WERI-Rb-1 (cell line): Measurements from ENCODE around the gene CPNE7.
A peak's percentile ranks its signal among the peaks of the same experiment; 100 is the strongest.
"Not testable (repeated sequence)": the region's sequence is repeated elsewhere in the genome, so short reads cannot be mapped to it uniquely, and the experiment has no call there.

ENCODE experiments used
- DNase-seq: peaks from one replicate; pipeline ENCODE4 v3.0.0-alpha.2; 2020
- H3K27ac ChIP-seq: fragments of 250-450 bp; sonication (Bioruptor Pico); 2 replicates; pipeline ENCODE4 v1.5.1; 2020; ENCODE audit warnings: mild to moderate bottlenecking, moderate library complexity
- H3K27me3 ChIP-seq: fragments of 250-450 bp; sonication (Bioruptor Pico); 2 replicates; pipeline ENCODE4 v1.5.1; 2021; ENCODE audit warnings: mild to moderate bottlenecking, low read depth, moderate library complexity; ENCODE audit not compliant: insufficient read depth, severe bottlenecking
- H3K36me3 ChIP-seq: fragments of 250-450 bp; sonication (Bioruptor Pico); 2 replicates; pipeline ENCODE4 v1.5.1; 2020; ENCODE audit warnings: mild to moderate bottlenecking, moderate library complexity
- H3K4me3 ChIP-seq: 2 replicates; pipeline ENCODE4 v1.5.1; 2011; ENCODE audit warnings: low read depth, mild to moderate bottlenecking, control low read depth, low read length
- H3K9me3 ChIP-seq: fragments of 250-450 bp; sonication (Bioruptor Pico); 2 replicates; pipeline ENCODE4 v1.5.1; 2021; ENCODE audit warnings: mild to moderate bottlenecking, moderate library complexity; ENCODE audit not compliant: severe bottlenecking
- TF ChIP-seq, protein P1 (sequence below): IDR thresholded peaks from 2 replicates; pipeline ENCODE4 v1.5.1; 2011; ENCODE audit warnings: low read depth, mild to moderate bottlenecking, control low read depth, inconsistent platforms, low read length

CPNE7 gene

GRCh38 chr16:89565506-89566372, 9.8 kb upstream of the CPNE7 start:
- Histone ChIP-seq H3K27me3 (no peaks in the 10 kb centered on the region), H3K9me3 (no peaks in the 10 kb centered on the region), H3K27ac (peak overlapping the region; percentile 64), H3K36me3 (peaks cover 37% of the 10 kb centered on the region), H3K4me3 (peak overlapping the region; percentile 40)
- peak; percentile 65 for DNase-seq
- TF ChIP-seq, protein P1, sequence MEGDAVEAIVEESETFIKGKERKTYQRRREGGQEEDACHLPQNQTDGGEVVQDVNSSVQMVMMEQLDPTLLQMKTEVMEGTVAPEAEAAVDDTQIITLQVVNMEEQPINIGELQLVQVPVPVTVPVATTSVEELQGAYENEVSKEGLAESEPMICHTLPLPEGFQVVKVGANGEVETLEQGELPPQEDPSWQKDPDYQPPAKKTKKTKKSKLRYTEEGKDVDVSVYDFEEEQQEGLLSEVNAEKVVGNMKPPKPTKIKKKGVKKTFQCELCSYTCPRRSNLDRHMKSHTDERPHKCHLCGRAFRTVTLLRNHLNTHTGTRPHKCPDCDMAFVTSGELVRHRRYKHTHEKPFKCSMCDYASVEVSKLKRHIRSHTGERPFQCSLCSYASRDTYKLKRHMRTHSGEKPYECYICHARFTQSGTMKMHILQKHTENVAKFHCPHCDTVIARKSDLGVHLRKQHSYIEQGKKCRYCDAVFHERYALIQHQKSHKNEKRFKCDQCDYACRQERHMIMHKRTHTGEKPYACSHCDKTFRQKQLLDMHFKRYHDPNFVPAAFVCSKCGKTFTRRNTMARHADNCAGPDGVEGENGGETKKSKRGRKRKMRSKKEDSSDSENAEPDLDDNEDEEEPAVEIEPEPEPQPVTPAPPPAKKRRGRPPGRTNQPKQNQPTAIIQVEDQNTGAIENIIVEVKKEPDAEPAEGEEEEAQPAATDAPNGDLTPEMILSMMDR: peak; percentile 72

- DNase-seq: no peak
- Histone ChIP-seq H3K9me3 (no peaks in the 10 kb centered on the region), H3K36me3 (peaks cover 17% of the 10 kb centered on the region), H3K27me3 (no peaks in the 10 kb centered on the region), H3K27ac (no peak overlapping the region), H3K4me3 (no peak overlapping the region)
- TF ChIP-seq, protein P1: no peak
These were observed 7.6 kb upstream of the CPNE7 start for GRCh38 chr16:89567656-89568594.

DNA sequence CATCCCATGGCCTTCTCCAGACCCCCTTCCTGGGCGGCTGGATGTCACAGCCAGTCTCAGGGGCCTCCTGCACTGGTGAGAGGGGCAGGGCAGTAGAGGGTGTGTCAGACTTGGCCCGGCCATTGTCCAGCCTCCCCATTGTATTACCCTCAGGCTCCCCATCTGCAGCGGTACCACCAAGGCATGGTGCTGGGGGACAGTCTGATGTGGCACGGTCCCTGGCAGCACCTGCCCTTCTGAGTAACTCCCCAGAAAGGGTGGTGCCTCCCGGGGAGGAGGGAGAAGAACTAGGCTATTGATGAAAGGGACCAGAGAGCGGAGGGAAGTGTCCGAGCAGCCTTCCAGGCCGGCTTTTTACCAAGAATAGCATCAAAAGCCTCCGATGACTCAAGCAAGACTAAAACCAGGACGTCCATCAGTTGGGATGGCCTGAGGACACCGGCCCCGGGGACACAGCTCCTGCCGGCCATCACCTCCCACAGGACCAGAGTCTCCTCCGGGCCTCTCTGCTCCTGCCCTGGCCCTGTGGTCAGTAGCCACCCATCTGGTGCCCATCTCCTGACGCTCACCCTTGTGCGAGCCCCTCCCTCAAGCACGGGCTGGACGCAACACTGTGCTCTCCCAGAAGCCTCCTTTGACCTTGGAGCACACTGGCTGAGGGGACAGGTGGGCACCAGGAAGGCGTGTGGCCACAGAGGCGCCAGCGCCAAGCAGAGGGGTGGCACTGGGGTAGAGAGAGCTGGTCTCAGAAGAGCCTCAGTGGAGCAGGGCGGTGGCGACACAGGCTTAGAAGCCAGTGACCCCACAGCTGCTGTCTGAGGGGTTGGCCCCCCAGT, 5.8 kb upstream of the CPNE7 start:
- Histone ChIP-seq H3K36me3 (no peaks in the 10 kb centered on the region; the same call in 1 of the 2 replicates), H3K27ac (no peak overlapping the region), H3K4me3 (no peak overlapping the region), H3K9me3 (no peaks in the 10 kb centered on the region), H3K27me3 (no peaks in the 10 kb centered on the region)
- DNase-seq: no peak
- TF ChIP-seq, protein P1: no peak

- no peak for DNase-seq
- H3K36me3 ChIP-seq: no peaks in the 10 kb centered on the region
- TF ChIP-seq, protein P1: no peak
These were observed 5.1 kb upstream of the CPNE7 start for GRCh38 chr16:89570342-89570923.

DNA sequence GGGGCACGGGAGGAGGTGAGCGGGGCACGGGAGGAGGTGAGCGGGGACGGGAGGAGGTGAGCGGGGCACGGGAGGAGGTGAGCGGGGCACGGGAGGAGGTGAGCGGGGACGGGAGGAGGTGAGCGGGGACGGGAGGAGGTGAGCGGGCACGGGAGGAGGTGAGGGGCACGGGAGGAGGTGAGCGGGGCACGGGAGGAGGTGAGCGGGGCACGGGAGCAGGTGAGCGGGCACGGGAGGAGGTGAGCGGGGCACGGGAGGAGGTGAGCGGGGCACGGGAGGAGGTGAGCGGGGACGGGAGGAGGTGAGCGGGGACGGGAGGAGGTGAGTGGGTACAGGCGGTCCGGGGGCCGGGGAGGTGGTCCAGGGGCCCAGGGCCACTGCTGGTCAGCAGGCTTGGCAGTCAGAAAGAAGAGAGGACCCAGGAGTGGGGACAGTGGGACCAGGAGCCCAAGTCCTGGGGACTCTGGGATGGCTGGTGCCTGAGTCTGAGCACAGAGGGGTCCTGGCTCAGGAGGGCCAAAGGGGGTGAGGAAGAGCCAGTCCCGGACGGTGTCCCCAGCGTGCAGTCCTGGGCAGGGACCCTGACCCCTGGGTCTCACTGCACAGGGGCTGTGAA, 4.5 kb upstream of the CPNE7 start:
- not testable (repeated sequence) for H3K36me3 ChIP-seq, H3K9me3 ChIP-seq, H3K27ac ChIP-seq, H3K27me3 ChIP-seq, DNase-seq, H3K4me3 ChIP-seq

More at GRCh38 chr16:89570342-89570923, 5.1 kb upstream of the CPNE7 start:
- no peaks in the 10 kb centered on the region for H3K27me3 ChIP-seq
- H3K27ac ChIP-seq: no peak overlapping the region
- H3K4me3 ChIP-seq: no peak overlapping the region
- H3K9me3 ChIP-seq: no peaks in the 10 kb centered on the region
